Central memory CD4-positive, alpha-beta T cell (primary cell): Measurements from ENCODE around the gene EIF2B5.
"Not testable (repeated sequence)": the region's sequence is repeated elsewhere in the genome, so short reads cannot be mapped to it uniquely, and the experiment has no call there.

Experiments
- DNase-seq: peaks from one replicate; pipeline ENCODE4 v3.0.0; 2022

EIF2B5 gene

DNA sequence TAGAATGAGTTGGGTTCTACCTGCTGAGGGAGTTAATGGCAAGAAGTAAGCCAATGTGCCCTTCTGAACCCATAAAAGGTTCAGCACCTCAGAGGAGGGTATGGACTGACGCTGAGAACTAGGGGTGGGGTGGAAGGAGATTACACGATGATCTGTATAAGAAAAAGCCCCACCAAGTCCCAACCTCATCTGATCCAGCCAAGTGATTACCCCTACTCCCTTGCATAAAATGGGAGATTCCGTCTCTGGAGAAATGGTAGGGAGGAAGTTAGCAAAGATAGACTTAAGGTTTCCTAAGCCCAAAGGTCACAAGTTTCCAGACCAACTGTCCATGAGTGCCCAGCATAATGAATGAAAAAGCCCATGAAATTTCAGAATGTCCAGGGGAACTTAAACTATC is 12.9 kb downstream of the EIF2B5 start:
- DNase-seq: no peak

DNA sequence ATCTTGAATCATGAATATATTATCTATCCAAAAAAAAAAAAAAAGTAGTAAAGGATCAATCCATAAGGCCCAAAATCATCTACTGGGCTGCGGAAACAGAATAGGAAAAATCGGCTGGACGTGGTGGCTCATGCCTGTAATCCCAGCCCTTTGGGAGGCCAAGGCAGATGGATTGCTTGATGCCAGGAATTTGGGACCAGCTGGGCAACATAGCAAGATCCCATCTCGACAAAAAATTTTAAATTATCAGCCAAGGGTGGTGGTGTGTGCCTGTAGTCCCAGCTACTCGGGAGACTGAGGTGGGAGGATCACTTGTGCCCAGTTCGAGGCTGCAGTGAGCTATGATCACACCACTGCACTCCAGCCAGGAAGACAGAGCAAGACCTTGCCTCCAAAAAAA is 14.0 kb downstream of the EIF2B5 start:
- no peak for DNase-seq

DNA sequence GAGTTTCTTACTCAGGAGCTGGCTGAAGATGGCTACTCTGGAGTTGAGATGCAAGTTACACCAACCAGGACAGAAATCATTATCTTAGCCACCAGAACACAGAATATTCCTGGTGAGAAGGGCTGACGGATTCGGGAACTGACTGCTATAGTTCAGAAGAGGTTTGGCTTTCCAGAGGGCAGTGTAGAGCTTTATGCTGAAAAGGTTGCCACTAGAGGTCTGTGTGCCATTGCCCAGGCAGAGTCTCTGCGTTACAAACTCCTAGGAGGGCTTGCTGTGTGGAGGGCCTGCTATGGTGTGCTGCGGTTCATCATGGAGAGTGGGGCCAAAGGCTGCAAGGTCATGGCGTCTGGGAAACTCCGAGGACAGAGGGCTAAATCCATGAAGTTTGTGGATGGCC is 14.6 kb downstream of the EIF2B5 start:
- not testable (repeated sequence) for DNase-seq

DNA sequence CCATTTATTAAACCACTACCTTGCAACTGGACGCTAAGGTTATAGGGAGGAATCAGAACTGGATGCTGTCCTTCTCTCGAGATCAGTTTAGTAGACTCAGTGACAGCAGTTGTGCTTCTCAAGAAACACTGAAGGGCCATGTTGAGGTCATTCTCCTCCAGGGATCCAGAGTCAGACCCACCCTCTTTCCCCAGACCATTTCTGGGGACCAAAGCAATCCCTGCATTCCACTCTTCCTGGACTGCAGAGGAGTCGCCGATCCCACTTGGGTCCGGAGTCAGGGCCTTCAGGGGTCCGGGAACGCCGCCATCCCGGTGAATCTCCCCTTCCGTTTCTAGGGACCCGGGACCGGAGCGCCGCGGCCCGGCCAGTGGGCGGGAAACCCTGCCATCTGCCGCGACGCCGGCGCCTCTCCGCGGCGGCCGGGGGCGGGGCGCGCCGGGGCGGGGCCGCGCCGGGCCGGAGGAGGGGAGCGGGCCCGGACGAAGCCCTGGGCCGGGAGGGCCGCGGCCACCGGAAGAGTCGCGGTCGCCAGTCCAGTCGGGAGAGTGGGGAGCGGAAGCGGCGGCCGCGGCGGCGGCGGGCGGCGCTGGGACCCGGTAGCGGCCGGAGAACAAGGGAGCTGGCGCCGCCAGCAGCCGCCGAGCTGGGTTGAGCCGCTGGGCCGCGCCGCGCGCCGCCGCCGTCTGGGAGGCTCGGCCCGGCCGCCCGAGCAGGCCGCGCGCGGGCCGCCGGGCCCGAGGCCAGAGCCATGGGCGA is 19.9 kb downstream of the EIF2B5 start, which contains the start of gene DVL3:
Gene DVL3, plus strand, starts transcription at position 493 of the 759 bp plus-strand sequence. Its CDS starts 259 bp downstream, at position 752.
- DNase-seq: peak; percentile 34

DNA sequence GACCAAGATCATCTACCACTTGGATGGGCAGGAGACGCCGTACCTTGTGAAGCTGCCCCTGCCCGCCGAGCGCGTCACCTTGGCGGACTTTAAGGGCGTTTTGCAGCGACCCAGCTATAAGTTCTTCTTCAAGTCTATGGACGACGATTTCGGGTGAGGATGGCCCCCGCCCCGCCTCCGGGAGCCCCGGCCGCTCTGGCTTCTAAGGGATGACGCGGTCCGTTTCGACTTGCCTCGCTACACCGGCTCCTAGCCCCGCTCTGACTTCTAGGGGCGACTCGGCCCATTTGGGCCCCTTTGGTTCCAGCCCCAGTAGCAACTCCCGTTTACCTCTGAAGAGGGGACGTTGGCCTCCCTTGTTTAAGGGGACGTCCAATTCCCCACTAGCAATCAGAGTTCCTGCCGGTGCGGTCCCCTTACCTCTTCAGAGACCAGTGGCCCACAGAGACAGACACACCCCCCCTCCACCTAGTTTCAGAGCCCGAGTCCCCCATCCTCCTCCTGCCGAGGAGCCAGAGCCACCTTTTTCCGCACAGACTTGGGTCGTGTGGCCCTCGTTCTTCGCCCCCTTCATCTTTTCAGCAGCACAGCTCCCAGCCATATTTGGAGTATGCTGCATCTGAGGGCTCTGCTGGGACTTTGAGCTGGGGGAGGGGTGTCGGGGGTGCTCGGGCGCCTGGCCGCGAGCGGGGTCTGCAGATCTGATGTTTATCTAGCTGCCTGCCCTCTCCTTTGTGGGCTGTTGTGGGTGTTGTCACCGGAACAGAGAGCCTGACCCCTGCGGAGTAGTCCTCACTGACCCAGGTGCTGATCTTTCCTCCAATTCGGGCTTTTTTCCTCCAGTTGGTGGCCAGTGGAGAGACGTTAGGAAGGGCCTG is 20.7 kb downstream of the EIF2B5 start:
- peak; percentile 37 for DNase-seq

DNA sequence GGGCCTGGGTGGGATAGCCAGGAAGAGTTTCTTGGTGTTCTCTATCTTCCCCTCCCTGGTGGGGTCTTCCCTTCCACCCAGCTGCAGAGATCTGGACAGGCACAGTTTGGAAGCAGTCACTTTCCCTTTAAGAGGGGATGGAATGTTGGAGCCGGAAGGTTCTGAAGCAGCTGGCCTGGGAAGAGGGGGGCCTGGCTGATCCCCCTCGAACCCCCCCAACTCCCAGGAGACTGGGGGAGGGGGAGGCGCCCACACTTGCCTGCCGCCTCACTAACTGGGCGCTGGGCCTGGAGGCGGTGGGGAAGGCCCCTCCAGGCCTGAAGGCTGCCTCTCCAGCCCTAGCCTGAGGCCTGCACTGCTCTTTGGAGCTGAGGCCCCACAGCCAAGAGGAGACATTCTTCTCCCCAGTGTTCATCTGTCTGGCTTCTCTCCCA is 21.4 kb downstream of the EIF2B5 start:
- no peak for DNase-seq

DNA sequence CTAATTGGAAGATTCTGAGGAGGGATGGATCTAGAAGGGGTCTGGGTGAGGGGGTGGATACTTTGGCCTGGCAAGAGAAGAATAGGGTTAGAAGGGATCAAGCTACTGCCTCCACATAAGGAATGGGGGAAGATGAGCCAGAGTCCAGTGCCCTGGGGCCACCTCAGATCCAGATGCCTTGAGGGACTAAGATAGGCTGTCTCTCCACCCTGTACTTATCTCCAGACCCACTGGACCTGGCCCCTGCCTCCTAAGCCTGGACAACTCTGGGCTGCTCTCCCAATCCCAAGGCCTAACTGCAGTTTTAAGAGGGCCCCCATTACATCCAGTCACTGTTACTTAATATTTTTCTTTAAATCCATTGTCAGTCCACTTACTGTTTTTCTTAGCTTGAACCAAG is 22.0 kb downstream of the EIF2B5 start:
- no peak for DNase-seq

DNA sequence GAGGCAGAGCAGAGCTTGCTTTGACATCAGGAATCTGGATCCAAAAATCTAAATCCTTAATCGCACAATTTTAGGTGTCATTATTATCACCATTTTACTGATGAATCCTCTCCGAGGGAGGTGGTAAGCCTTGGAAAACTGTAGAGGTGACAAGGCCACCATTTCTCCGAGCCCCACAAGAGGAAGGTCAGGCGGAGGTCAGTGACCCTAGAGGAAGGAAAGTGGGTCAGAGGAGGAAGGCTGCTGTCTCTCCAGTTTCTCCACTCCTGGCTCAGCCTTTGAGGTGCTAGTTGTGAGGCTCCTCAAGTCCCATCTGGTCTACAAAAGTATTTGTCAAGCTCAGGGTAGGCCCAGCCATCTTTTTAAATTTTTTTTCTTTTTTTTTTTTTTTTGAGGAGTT is 23.2 kb downstream of the EIF2B5 start:
- DNase-seq: no peak

DNA sequence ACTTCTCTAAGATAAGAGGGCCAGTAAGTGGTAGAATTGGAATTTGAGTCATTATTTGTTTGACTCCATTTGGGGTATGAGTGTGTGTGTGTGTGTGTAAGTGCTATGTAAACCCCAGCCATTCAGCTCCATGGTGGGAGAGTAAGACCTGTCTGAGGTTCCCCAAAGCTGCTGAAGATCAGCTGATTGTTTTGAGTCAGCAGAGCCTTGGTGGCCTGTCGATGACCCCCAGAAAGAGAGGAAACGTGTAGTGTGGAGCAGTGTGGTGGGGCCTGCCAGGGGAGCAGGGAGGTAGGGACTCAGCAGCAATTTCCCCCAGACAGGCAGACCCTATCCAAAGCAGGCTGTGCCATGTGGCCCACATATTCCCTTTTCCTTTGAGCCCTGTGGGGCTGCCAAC is 25.3 kb downstream of the EIF2B5 start:
- DNase-seq: no peak

DNA sequence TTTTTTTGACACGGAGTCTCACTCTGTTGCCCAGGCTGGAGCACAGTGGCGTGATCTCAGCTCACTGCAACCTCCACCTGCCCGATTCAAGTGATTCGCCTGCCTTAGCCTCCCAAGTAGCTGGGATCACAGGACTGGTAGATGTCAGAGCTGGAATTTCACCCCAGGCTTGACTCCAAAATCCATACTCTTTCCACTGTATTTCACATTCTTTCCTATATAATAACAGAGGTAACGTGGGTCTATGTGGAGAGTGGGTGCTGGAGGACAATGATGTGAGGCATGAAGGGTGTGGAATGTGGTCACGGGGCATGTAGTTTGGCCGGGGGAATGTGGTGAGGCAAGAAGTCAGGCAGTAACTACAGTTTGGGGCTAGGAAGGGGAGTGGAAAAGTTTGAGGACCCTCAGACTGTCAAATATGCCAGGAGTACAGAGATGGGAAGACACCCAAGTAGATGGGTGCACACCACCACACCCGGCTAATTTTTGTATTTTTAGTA is 27.5 kb downstream of the EIF2B5 start:
- DNase-seq: not testable (repeated sequence)

DNA sequence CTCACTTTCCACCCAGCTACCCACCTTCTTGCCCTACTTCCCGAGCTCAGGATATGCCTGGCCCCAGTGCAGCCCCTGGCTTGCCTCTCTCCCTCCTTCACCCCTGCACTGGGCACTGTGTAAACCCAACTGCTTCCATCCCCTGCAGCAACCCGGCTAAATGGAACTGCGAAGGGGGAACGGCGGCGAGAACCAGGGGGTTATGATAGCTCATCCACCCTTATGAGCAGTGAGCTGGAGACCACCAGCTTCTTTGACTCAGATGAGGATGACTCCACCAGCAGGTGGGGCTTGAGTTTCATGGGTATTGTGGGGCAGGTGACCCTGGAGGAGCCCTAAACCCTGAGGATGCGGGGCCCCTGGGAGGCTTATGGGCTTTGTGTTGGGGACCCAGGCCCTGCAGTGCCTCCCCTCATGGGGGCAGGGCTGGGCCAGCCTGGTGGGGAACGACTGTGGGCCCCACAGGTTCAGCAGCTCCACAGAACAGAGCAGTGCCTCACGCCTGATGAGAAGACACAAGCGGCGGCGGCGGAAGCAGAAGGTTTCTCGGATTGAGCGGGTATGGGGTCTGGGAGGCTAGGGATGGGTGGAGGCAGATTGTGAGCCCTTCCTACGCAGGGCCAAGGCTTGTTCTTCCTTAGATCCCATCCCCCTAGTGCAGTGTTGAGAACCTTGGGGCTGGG is 29.6 kb downstream of the EIF2B5 start:
- DNase-seq: no peak

DNA sequence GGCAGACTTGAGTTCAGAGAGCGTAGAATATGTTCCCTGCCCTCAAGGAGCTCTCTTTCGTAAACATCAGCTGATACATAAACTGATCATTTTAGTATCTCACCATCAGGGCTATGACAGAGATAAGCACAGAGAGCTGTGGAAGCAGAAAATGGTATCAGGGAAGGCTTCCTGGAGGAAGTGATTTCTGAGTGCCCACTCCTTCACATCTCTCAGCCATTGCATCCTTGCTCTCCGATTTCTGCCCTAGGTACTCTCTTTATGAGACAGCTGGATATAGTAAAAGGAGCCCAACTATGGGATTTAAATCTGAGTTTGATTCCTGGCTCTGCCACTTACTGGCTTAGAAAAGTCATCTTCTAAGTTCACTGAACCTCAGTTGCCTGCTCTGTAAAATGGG is 30.4 kb downstream of the EIF2B5 start:
- no peak for DNase-seq

DNA sequence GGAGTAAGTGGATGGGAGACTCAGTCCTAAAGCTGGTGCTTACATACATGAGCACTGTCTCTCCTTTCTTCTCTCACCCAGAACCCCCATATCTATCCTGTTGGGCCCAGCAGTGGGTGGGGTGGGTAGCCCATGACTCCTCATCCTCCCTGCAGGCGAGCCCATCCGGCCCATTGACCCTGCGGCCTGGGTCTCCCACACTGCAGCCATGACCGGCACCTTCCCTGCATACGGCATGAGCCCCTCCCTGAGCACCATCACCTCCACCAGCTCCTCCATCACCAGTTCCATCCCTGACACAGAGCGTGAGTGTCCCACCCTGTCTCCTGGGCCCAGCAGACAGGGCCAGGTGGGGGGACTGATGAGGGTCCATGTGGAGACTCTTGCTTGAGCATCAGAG is 31.5 kb downstream of the EIF2B5 start:
- DNase-seq: no peak

DNA sequence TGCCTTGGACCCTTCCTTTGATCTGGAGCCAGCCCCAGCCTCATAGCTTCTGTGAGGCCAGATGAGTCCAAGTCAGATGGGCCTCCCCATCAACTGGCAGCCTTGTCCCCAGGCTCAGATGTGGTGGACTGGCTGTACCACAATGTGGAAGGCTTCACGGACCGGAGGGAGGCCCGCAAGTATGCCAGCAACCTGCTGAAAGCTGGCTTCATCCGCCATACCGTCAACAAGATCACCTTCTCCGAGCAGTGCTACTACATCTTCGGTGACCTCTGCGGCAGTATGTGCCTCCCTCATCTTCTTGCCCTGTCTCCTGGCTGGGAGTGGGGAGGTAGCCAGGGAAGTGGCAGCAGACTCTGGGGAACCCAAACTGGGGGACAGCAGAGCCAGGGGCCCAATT is 32.6 kb downstream of the EIF2B5 start:
- no peak for DNase-seq

DNA sequence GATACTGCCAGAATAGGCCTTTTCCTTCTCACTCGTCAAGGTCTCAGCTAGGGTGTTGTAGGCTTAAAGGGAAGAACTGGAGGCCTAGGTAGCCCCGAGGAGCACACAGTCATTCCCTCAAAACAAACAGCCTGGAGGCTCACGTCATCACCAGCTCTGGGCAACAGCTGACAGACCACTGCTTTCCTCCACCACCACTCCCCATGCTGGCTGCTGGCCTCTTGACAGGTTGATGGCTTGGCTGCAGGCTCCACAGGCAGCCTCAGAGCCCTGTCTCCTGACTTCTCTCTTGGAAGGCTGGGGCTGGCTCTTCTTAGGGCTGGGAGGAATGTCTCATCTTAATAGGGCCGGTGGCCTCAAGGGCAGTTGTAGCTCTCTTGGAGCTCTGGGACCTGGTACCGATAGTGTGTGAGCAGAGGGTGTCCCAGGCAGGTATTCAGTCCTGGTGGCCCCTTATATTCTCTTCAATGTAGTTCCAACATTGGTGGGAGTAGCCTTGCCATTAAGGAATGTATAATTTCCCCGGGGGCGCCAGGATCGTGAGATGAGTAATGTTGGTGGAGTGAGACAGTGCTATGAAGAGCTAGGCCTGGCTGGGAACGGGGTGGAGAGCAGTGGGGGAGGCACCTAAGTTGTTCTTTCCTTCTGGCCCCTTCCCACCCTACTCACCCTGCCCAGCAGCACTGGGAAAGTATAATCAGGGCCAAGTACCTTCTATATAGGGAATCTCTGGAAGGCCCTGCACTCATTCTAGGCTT is 33.4 kb downstream of the EIF2B5 start:
- DNase-seq: no peak

DNA sequence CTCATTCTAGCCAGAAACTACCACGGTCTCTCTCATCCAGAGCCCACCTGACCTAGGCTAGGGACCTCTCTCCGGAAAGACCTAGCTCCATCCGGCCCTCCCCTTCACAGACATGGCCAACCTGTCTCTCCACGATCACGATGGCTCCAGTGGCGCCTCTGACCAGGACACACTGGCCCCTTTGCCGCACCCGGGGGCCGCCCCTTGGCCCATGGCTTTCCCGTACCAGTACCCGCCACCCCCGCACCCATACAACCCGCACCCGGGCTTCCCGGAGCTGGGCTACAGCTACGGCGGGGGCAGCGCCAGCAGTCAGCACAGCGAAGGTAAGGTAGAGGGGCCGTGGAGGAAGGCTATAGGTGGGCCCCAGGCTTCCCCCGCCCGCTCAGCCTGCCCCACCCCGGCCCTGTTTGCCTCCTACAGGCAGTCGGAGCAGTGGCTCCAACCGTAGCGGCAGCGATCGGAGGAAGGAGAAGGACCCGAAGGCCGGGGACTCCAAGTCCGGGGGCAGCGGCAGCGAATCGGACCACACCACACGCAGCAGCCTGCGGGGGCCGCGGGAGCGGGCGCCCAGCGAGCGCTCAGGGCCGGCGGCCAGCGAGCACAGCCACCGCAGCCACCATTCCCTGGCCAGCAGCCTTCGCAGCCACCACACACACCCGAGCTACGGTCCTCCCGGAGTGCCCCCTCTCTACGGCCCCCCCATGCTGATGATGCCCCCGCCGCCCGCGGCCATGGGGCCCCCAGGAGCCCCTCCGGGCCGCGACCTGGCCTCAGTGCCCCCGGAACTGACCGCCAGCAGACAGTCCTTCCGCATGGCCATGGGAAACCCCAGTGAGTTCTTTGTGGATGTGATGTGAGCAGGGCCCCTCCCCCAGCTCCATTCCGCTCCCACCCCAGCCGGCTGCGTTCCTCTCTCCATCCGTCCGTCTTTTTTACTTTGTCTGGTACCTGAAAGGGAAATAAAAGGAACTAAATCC is 35.0 kb downstream of the EIF2B5 start:
- DNase-seq: no peak

DNA sequence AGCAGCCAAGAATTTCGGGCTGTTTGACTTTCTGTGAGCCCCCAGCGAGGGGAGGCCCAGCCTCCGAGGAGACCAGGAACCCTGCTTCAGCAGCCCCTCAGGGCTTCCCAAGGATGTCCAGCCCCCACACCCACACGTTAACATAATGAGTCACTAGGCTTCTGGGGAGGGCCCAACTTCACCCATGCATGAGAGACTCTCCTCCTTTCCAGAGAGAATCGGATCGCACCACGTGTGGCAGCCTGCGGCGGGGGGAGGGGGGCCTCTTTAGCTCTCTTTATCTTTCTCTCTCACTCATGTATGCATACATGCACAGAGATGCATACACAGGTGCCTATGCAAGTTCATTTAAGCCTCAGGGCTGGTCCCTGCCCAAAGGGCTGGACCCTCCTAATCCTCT is 36.4 kb downstream of the EIF2B5 start:
- no peak for DNase-seq

DNA sequence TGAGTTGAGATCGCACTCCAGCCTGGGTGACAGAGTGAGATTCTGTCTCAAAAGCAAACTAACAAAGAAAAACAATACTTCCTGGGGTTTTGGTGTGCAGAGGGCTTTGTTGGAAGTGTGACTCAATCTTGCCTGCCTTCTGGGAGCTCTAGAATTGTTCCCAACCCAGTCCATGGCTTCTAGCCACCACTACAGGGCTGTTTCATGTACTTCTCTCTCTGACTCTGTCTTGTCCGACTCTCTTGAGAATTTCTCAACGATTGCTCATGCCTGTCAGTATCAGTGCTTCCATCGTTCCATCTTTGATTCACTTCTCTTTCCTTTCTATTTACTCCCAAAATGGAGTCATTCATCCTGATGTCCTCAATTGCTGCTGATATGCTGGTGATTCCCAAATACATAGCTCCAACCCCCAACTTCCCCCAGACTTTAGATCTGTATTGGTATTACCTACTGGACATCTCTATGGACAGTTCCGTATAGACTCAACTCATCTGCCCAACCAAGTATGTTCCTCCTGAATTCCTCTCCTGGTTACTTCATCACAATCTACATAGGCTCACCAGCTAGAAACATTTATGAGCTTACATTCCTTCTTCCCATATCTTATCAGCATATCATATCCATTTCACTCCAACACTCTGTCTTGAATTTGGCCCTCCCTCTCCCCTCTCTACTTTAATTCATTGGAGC is 37.7 kb downstream of the EIF2B5 start:
- no peak for DNase-seq

DNA sequence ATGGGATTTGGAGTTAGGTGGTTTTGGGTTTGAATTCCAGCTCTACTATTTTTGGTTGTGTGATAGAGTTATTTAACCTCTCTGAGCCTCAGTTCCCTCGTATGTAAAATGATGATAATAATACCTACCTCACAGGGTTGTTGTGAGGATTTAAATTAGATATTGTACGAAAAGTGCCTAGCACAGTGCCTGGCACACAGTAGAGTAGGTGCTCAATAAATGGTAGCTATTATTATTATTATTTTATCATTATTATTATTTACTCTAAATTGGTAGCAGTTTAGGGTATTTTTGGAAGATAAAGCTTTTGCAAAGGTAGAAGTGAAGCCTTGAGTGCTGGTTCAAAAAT is 38.2 kb downstream of the EIF2B5 start:
- no peak for DNase-seq

DNA sequence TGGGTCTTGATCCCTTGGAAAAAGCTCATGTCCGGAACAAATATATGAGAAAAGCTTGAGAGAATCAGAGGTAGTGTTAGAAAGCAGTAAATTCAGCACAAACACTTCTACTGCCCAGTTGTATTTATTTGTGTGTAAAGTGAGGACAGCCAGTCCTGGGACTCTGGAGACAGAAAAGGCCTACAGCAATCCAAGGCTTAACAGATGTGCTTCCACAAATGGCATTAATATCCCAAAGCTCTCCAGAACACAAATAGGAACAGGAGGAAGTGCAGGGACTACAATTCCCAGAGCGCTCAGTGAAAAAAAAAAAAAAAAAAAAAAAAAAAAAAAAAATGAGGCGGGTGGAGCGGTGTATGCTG is 39.1 kb downstream of the EIF2B5 start:
- DNase-seq: no peak
